GM23248 (cell line): ENCODE measurements around the gene ITPRID2. TPM values are rescaled to one million over a fixed set of nuclear protein-coding genes. Genes with fewer than 3 reads are reported as not detected.

Experiments
- DNase-seq: peaks from one replicate; pipeline ENCODE4 v3.0.0-alpha.2; 2015
- H2AFZ ChIP-seq: fragments of 200-600 bp; sonication (generic); 2 replicates; pipeline ENCODE4 v1.6.1; 2016; ENCODE audit warnings: antibody characterized with exemption
- H3F3A ChIP-seq: fragments of 200-600 bp; sonication (generic); 2 replicates; pipeline ENCODE4 v1.6.1; 2016; ENCODE audit warnings: mild to moderate bottlenecking, antibody characterized with exemption, mixed run types; ENCODE audit not compliant: insufficient read depth
- H3K27ac ChIP-seq: fragments of 200-600 bp; sonication (generic); 2 replicates; pipeline ENCODE4 v1.5.1; 2016; ENCODE audit warnings: mild to moderate bottlenecking
- H3K27me3 ChIP-seq: fragments of 200-600 bp; sonication (generic); replicated peaks from 2 replicates; pipeline ENCODE4 v1.6.1; 2016; ENCODE audit warnings: mild to moderate bottlenecking; ENCODE audit not compliant: insufficient read depth
- H3K36me3 ChIP-seq: fragments of 200-600 bp; sonication (generic); 2 replicates; pipeline ENCODE4 v1.6.1; 2016; ENCODE audit warnings: low read depth, mild to moderate bottlenecking
- H3K4me1 ChIP-seq: fragments of 200-600 bp; sonication (generic); 2 replicates; pipeline ENCODE4 v1.6.1; 2016; ENCODE audit warnings: mild to moderate bottlenecking; ENCODE audit not compliant: insufficient read depth
- H3K4me2 ChIP-seq: fragments of 200-600 bp; sonication (generic); one replicate; pipeline ENCODE4 v1.6.1; 2016; ENCODE audit warnings: mild to moderate bottlenecking; ENCODE audit not compliant: unreplicated experiment
- H3K4me3 ChIP-seq: fragments of 200-600 bp; sonication (generic); 2 replicates; pipeline ENCODE4 v1.5.1; 2016; ENCODE audit warnings: mild to moderate bottlenecking
- H3K79me2 ChIP-seq: fragments of 200-600 bp; sonication (generic); 2 replicates; pipeline ENCODE4 v1.6.1; 2016; ENCODE audit warnings: mild to moderate bottlenecking; ENCODE audit not compliant: insufficient read depth
- H3K9ac ChIP-seq: fragments of 200-600 bp; sonication (generic); 2 replicates; pipeline ENCODE4 v1.6.1; 2016; ENCODE audit warnings: mild to moderate bottlenecking
- H3K9me2 ChIP-seq: fragments of 200-600 bp; sonication (generic); 2 replicates; pipeline ENCODE4 v1.6.1; 2016; ENCODE audit warnings: mixed run types, mild to moderate bottlenecking, moderate library complexity; ENCODE audit not compliant: insufficient read depth
- H3K9me3 ChIP-seq: fragments of 200-600 bp; sonication (generic); one replicate; pipeline ENCODE4 v1.6.1; 2017; ENCODE audit warnings: low read depth
- H4K20me1 ChIP-seq: fragments of 200-600 bp; sonication (generic); 2 replicates; pipeline ENCODE4 v1.6.0; 2016; ENCODE audit not compliant: insufficient read depth
- EZH2 ChIP-seq: fragments of 200-600 bp; sonication (generic); IDR thresholded peaks from 2 replicates; pipeline ENCODE4 v1.6.1; 2018; ENCODE audit warnings: antibody characterized with exemption, mild to moderate bottlenecking; ENCODE audit not compliant: insufficient read depth, poor library complexity, severe bottlenecking
- EZH2phosphoT487 ChIP-seq: fragments of 200-600 bp; sonication (generic); IDR thresholded peaks from 2 replicates; pipeline ENCODE4 v1.6.1; 2018; ENCODE audit warnings: antibody characterized with exemption, moderate library complexity, mild to moderate bottlenecking, low read depth; ENCODE audit not compliant: insufficient read depth
- WGBS, 2 experiments: methylation state at CpG; one replicate each; pipeline ENCODE4 v1.1.6; 2015 to 2017; ENCODE audit warnings: low lambda C conversion rate in 2 of 2, low coverage in 1 of 2; ENCODE audit errors: missing lambda C conversion rate in 2 of 2; 5-methylcytosine and 5-hydroxymethylcytosine counted together
- in situ Hi-C: fragments of 300-500 bp; cut with MboI; formaldehyde crosslinking; loops from 2 replicates; pipeline ENCODE4 v1.15.0; 2020
- polyA plus RNA-seq: library from polyadenylated mRNA; unstranded; fragments of >200 nt; fragmentation: Nextera tagmentation; extraction: Ambion mirVana; gene quantifications from 2 replicates; pipeline ENCODE4 v1.2.1, GENCODE V29; 2016
- total RNA-seq: library from RNA; depleted of rRNA; stranded (reverse); fragments of >200 nt; shearing (Covaris generic); gene quantifications from 2 replicates; pipeline ENCODE4 v1.2.3, GENCODE V29; 2014

The ITPRID2 gene
- total and polyA plus RNA-seq, 2 experiments from 2014 or later, result 26.4 to 52.7 TPM

DNA sequence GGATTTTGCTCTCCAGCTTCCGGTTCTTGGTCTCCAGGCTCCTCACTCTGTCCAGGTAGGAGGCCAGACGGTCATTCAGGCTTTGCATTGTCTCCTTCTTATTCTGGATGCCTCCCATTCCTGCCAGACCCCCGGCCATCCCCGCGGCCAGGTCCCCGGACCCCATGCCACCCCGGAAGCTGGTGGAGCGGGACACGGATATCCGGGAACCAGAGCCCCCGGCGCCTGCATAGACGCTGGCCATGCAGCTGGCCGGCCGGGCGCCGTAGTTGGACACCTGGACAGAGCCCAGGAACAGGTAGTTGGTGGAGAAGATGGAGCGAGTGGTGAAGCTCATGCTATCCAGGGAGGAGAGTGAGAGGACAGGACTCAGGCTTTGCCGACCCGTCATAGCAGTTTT is 70.6 kb downstream of the ITPRID2 start:
- WGBS, 2 experiments, result 91 to 95% methylated on average over 15 to 20 of the region's 20 CpGs
- no peak for TF ChIP-seq EZH2
- TF ChIP-seq EZH2phosphoT487, result no peak
- no peaks in the 10 kb centered on the region for H3K9me2 ChIP-seq
- no peaks in the 10 kb centered on the region for H3K27me3 ChIP-seq
- H4K20me1 ChIP-seq, result no peaks in the 10 kb centered on the region
- no peak overlapping the region for H3K4me3 ChIP-seq
- H3K9me3 ChIP-seq, result no peaks in the 10 kb centered on the region
- H3K79me2 ChIP-seq, result no peaks in the 10 kb centered on the region
- H3K4me2 ChIP-seq, result no peak overlapping the region
- in situ Hi-C loops, result no loop called here
- H2AFZ ChIP-seq, result no peak overlapping the region
- H3K4me1 ChIP-seq, result no peaks in the 10 kb centered on the region; the same call in 1 of the 2 replicates
- H3F3A ChIP-seq, result no peaks in the 10 kb centered on the region
- DNase-seq, result no peak
- H3K9ac ChIP-seq, result no peak overlapping the region
- H3K27ac ChIP-seq, result no peak overlapping the region
- H3K36me3 ChIP-seq, result no peaks in the 10 kb centered on the region

DNA sequence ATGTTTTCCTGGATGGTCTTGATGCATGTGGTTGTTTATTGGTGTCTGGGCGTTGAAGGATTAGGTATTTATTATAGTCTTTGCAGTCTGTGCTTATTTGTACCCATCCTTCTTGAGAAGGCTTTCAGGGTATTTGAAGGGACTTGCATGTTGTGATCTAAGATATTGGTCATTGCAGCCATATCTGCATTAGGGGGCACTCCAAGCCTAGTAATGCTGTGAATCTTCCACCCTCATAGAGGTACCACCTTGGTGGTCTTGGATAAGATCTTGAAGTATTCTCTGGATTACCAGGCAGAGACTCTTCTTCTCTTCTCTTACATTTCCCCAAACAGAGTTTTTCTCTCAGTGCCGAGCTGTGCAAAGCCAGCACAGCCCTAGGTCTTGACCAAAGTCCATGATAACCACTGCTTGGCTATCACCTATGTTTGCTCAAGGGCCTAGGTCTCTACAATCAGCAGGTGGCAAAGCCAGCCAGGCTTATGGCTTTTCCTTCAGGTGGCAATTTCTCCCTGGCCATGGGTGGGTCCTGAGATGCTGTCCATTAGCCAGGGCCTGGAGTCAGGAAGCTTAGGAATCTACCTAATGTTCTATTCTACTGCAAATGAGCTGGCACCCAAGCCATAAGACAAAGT is 78.7 kb downstream of the ITPRID2 start:
- Histone ChIP-seq H4K20me1 (no peaks in the 10 kb centered on the region), H2AFZ (no peak overlapping the region), H3K79me2 (no peaks in the 10 kb centered on the region), H3K27ac (no peak overlapping the region), H3K27me3 (no peaks in the 10 kb centered on the region), H3F3A (no peaks in the 10 kb centered on the region), H3K9me2 (no peaks in the 10 kb centered on the region), H3K4me2 (no peak overlapping the region), H3K9me3 (no peaks in the 10 kb centered on the region), H3K4me3 (no peak overlapping the region), H3K4me1 (no peaks in the 10 kb centered on the region), H3K9ac (no peak overlapping the region), H3K36me3 (no peaks in the 10 kb centered on the region)
- in situ Hi-C loops, result no loop called here
- WGBS, 2 experiments, result 56 to 57% methylated on average over 2 of the region's 2 CpGs
- DNase-seq, result no peak
- no peak for TF ChIP-seq EZH2
- no peak for TF ChIP-seq EZH2phosphoT487

DNA sequence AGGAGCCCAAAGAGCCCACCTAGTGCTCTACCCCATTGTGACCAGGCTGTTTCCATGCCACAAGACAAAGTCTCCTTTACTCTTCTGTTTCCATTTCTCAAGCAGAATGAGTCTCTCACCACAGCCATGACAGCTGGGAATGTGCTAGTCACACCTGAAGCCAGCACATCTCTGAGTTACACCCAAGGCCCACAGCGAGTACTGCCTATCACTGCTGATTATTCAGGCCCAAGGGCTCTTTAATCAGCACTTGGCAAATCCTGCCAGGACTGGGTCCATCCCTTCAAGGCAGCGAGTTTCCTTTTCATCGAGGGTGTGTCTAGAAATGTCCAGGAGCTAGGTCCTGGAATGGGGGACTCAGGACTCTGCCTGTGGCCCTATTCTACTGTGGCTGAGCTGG is 79.5 kb downstream of the ITPRID2 start:
- WGBS, 2 experiments, result 83 to 88% methylated on average over 3 of the region's 3 CpGs
- Histone ChIP-seq H2AFZ (no peak overlapping the region), H3K79me2 (no peaks in the 10 kb centered on the region), H4K20me1 (no peaks in the 10 kb centered on the region), H3F3A (no peaks in the 10 kb centered on the region), H3K4me2 (no peak overlapping the region), H3K4me1 (no peaks in the 10 kb centered on the region), H3K4me3 (no peak overlapping the region), H3K9ac (no peak overlapping the region), H3K9me2 (no peaks in the 10 kb centered on the region), H3K27me3 (no peaks in the 10 kb centered on the region), H3K27ac (no peak overlapping the region), H3K36me3 (no peaks in the 10 kb centered on the region), H3K9me3 (no peaks in the 10 kb centered on the region)
- in situ Hi-C loops, result no loop called here
- TF ChIP-seq EZH2 (no peak), EZH2phosphoT487 (no peak)
- no peak for DNase-seq

DNA sequence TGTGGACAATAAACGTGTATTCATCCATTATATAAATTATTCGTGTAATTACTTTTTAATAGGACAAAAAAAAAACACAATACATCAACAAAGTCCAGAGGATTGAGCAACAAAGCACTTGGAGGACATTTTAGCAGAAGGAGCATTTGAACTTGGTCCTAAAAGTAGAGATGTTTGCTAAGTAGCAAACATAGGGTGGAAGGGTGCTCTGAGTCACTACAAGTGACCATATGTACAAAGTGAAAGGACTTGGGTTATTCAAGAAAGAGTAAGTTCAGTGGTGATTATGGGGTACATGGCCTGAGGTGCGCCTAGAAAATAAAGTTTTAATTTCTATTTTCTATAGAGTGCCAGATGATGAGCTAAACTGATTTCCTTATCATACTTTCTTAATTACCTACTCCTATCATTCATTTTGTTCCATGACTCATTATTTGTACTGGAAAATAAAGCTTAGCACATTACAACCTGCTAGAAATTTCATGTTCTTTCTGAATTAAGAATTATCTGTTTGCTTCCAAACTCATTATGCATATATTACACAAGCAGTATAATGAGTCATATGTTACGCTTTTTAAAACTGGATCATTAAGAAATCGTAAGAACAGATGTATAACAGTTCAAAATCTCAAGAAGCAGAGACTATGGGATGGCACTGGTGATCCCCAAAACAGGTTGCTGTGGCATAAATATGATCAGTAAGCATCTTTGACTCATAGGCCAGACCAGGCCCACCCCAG is 81.1 kb downstream of the ITPRID2 start:
- H4K20me1 ChIP-seq, result no peaks in the 10 kb centered on the region

More for the DNA sequence above, 81.1 kb downstream of the ITPRID2 start:
- WGBS, 2 experiments, result 70 to 85% methylated on average over 5 of the region's 5 CpGs
- Histone ChIP-seq H3K4me1 (no peaks in the 10 kb centered on the region), H3K4me3 (no peak overlapping the region), H3K27me3 (no peaks in the 10 kb centered on the region), H3K9me2 (no peaks in the 10 kb centered on the region), H3K27ac (no peak overlapping the region), H3K9ac (no peak overlapping the region), H3F3A (no peaks in the 10 kb centered on the region), H3K4me2 (no peak overlapping the region), H2AFZ (no peak overlapping the region), H3K9me3 (no peaks in the 10 kb centered on the region), H3K79me2 (no peaks in the 10 kb centered on the region), H3K36me3 (no peaks in the 10 kb centered on the region)
- no peak for DNase-seq
- no peak for TF ChIP-seq EZH2phosphoT487
- TF ChIP-seq EZH2, result no peak
- in situ Hi-C loops, result no loop called here
